Measurements from ENCODE around the gene JAKMIP1. TPM values are rescaled to one million over a fixed set of nuclear protein-coding genes. Genes with fewer than 3 reads are reported as not detected.

Gene JAKMIP1
- total RNA-seq, 1 experiment from 2014 or later, result not detected

GRCh38 chr4:6172093-6172926 lies 28.0 kb downstream of the JAKMIP1 start:
- in situ Hi-C loops (cut with HindIII; ENCODE audit: low pct_unique_long_range_greater_than_20kb, low sequenced_read_pairs), result no loop called here
- DNase-seq (ENCODE audit: low read depth, low spot score), result no peak

GRCh38 chr4:6169239-6169638 lies 31.1 kb downstream of the JAKMIP1 start:
- in situ Hi-C loops (cut with HindIII; ENCODE audit: low pct_unique_long_range_greater_than_20kb, low sequenced_read_pairs), result no loop called here
- no peak for DNase-seq (ENCODE audit: low read depth, low spot score)

GRCh38 chr4:6165766-6166165 lies 34.6 kb downstream of the JAKMIP1 start:
- in situ Hi-C loops (cut with HindIII; ENCODE audit: low pct_unique_long_range_greater_than_20kb, low sequenced_read_pairs), result no loop called here
- no peak for DNase-seq (ENCODE audit: low read depth, low spot score)

GRCh38 chr4:6162885-6163284 lies 37.5 kb downstream of the JAKMIP1 start:
- DNase-seq (ENCODE audit: low read depth, low spot score), result no peak
- in situ Hi-C loops (cut with HindIII; ENCODE audit: low pct_unique_long_range_greater_than_20kb, low sequenced_read_pairs), result no loop called here

- in situ Hi-C loops (cut with HindIII; ENCODE audit: low pct_unique_long_range_greater_than_20kb, low sequenced_read_pairs), result no loop called here
- DNase-seq (ENCODE audit: low read depth, low spot score), result no peak
Observed at GRCh38 chr4:6161921-6162464, 38.4 kb downstream of the JAKMIP1 start.

GRCh38 chr4:6160536-6160935 lies 39.8 kb downstream of the JAKMIP1 start:
- no peak for DNase-seq (ENCODE audit: low read depth, low spot score)
- in situ Hi-C loops (cut with HindIII; ENCODE audit: low pct_unique_long_range_greater_than_20kb, low sequenced_read_pairs), result no loop called here

- no peak for DNase-seq (ENCODE audit: low read depth, low spot score)
- in situ Hi-C loops (cut with HindIII; ENCODE audit: low pct_unique_long_range_greater_than_20kb, low sequenced_read_pairs), result no loop called here
Observed at GRCh38 chr4:6157926-6158325, 42.4 kb downstream of the JAKMIP1 start.

- in situ Hi-C loops (cut with HindIII; ENCODE audit: low pct_unique_long_range_greater_than_20kb, low sequenced_read_pairs), result no loop called here
- no peak for DNase-seq (ENCODE audit: low read depth, low spot score)
Observed at GRCh38 chr4:6155996-6156750, 44.2 kb downstream of the JAKMIP1 start.

GRCh38 chr4:6154875-6155274 lies 45.5 kb downstream of the JAKMIP1 start:
- in situ Hi-C loops (cut with HindIII; ENCODE audit: low pct_unique_long_range_greater_than_20kb, low sequenced_read_pairs), result no loop called here
- DNase-seq (ENCODE audit: low read depth, low spot score), result no peak

- in situ Hi-C loops (cut with HindIII; ENCODE audit: low pct_unique_long_range_greater_than_20kb, low sequenced_read_pairs), result no loop called here
- DNase-seq (ENCODE audit: low read depth, low spot score), result no peak
Observed at GRCh38 chr4:6153874-6154273, 46.5 kb downstream of the JAKMIP1 start.

GRCh38 chr4:6152869-6153705 lies 47.3 kb downstream of the JAKMIP1 start:
- in situ Hi-C loops (cut with HindIII; ENCODE audit: low pct_unique_long_range_greater_than_20kb, low sequenced_read_pairs), result no loop called here
- DNase-seq (ENCODE audit: low read depth, low spot score), result no peak

GRCh38 chr4:6150046-6150735 lies 50.2 kb downstream of the JAKMIP1 start:
- in situ Hi-C loops (cut with HindIII; ENCODE audit: low pct_unique_long_range_greater_than_20kb, low sequenced_read_pairs), result no loop called here
- no peak for DNase-seq (ENCODE audit: low read depth, low spot score)

GRCh38 chr4:6148506-6149205 lies 51.7 kb downstream of the JAKMIP1 start:
- in situ Hi-C loops (cut with HindIII; ENCODE audit: low pct_unique_long_range_greater_than_20kb, low sequenced_read_pairs), result no loop called here

GRCh38 chr4:6147441-6147840 lies 52.9 kb downstream of the JAKMIP1 start:
- no peak for DNase-seq (ENCODE audit: low read depth, low spot score)
- in situ Hi-C loops (cut with HindIII; ENCODE audit: low pct_unique_long_range_greater_than_20kb, low sequenced_read_pairs), result no loop called here

More at GRCh38 chr4:6148506-6149205, 51.7 kb downstream of the JAKMIP1 start:
- no peak for DNase-seq (ENCODE audit: low read depth, low spot score)

GRCh38 chr4:6143603-6144181 lies 56.7 kb downstream of the JAKMIP1 start:
- in situ Hi-C loops (cut with HindIII; ENCODE audit: low pct_unique_long_range_greater_than_20kb, low sequenced_read_pairs), result no loop called here
- DNase-seq (ENCODE audit: low read depth, low spot score), result no peak

GRCh38 chr4:6142935-6143602 lies 57.3 kb downstream of the JAKMIP1 start:
- in situ Hi-C loops (cut with HindIII; ENCODE audit: low pct_unique_long_range_greater_than_20kb, low sequenced_read_pairs), result no loop called here
- no peak for DNase-seq (ENCODE audit: low read depth, low spot score)

Measured in SK-MEL-5 (cell line).